HG03457 (cell line): ENCODE measurements around the gene NEK1.

Experiments used
- ATAC-seq: cut with Tn5 transposase; IDR thresholded peaks from one replicate; pipeline ENCODE4 v1.9.1; 2021; ENCODE audit warnings: moderate number of reproducible peaks; ENCODE audit not compliant: unreplicated experiment

Gene NEK1

GRCh38 chr4:169372791-169373190 lies 239.6 kb downstream of the NEK1 start:
- ATAC-seq: no peak

GRCh38 chr4:169369634-169370033 lies 242.7 kb downstream of the NEK1 start:
- no peak for ATAC-seq

DNA sequence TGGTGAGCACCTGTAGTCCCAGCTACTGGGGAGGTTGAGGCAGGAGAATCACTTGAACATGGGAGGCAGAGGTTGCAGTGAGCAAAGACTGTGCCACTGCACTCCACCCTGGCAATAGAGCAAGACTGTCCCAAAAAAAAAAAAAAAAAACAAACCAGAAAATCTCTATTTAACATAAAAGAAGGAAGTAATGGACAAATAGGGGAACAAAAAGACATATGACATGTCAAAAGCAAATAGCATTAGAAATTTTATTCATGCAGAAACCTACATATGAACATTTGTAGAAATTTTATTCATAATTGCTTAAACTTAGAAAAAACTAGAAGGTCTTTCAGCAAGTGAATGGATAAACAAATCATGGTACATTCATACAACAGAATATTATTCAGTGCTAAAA lies 244.6 kb downstream of the NEK1 start:
- no peak for ATAC-seq

GRCh38 chr4:169366821-169367220 lies 245.6 kb downstream of the NEK1 start:
- ATAC-seq: no peak

DNA sequence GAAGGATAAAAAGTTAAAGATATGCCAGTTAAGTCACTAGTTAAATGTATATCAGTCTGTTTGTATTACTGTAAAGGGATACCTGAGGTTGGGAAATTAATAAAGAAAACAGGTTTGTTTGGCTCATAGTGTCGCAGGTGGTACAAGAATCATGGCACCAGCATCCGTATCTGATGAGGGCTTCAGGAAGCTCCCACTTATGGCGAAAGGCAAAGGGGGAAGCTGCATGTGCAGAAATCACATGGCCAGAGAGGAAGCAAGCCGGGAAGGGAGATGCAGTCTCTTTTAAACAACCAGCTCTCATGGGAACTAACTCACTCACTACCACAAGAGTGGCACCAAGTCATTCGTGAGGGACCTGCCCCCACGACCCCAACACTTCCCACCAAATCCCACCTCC lies 249.8 kb downstream of the NEK1 start:
- ATAC-seq: no peak

DNA sequence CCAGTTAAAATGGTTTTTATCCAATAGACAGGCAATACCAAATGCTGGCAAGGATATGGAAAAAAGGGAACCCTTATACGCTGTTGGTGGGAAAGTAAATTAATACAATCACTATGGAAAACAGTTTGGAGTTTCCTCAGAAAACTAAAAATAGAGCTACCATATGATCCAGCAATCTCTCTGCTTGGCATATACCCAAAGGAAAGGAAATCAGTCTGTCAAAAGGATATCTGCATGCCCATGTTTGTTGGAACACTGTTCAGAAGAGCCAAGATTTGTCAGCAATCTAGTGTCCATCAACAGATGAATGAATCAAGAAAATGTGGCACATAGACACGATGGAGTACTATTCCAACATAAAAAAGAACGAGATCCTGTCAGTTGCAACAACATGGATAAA lies 250.6 kb downstream of the NEK1 start:
- ATAC-seq: no peak

DNA sequence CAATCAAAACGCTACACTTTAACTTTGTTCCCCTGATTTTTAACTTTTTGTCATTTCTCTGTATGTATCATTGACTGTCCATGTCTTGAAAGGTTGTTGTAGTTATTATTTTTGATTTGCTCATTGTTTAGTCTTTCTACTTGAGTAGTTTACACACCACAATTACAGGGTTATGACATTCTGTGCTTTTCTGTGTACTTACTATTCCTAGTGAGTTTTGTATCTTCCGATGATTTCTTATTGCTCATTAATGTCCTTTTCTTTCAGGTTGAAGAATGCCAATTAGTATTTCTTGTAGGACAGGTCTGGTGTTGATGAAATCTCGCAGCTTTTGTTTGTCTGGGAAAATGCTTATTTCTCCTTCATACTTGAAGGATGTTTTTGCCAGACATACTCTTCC lies 252.4 kb downstream of the NEK1 start:
- ATAC-seq: no peak

DNA sequence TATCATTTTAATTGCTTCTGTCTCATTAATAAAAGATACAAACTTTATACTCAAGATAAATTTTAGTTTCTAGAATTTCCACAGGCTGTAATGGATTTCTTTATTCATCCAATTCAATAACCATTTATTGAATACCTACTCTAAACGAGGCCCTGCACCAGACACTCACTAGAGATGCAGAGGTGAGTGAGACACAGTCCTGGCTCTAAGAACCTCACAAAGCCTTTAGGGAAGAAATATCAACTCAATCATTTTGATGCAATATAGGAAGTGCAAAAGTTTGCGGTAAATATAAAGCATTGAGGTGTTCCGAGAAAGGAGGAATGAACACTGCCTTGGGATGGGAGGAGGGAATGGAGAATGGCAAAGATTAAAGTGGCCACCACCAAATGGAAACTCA lies 260.0 kb downstream of the NEK1 start:
- no peak for ATAC-seq

DNA sequence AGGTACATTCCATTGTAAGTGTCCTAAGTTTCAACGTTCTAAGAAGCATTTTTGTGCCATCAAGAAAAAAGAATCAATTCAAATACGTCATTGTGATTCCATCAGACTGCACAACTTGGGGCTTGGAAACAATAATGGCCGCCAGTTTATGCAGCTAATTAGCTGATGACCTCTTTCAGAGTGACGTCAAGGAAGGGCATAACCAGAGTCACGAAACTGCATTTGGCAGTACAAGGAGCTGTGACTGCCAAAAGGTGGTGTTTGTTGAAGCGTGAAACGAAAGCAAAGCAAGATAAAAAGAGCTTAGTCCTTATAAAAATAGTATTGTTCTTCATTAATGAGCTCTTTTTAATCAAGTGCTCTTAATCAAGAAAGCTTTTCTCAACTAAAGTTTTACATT lies 260.5 kb downstream of the NEK1 start:
- ATAC-seq: no peak

DNA sequence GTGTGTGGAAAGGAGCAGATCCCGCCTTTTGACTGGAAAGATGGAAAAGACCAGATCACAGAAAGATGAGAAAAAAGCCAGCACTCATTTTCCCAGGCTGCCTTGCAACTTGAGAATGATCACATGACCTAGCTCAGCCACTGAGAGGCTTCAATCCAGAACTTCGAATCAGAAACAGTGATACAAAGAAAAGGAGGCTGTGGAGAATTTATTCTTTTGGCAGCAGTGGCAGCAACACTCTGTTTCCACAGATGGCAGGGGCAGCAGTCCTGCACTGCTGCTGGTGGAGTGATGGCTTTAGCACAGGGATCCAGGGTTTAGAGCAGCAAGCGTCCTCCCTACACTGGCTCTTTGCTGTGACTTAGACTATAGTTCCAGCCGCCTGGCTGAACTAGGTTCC lies 263.8 kb downstream of the NEK1 start:
- ATAC-seq: no peak

DNA sequence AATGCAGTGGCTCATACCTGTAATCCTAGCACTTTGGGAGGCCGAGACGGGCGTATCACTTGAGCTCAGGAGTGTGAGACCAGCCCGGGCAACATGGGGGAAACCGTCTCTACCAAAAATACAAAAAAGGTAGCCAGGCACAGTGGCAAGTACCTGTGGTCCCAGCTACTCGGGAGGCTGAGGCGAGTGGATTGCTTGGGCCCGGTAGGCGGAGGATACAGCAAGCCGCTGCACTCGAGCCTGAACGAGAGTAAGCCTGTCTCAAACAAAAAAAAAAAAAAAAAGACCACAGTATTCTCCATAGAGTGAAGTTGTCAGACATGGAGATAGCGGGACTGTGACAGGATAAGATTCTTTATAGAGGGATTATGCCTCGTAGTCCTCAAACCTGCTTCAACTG lies 265.5 kb downstream of the NEK1 start:
- ATAC-seq: no peak

GRCh38 chr4:169345316-169345721 lies 267.1 kb downstream of the NEK1 start:
- no peak for ATAC-seq
